GM19438 (cell line): ENCODE data around the gene COL23A1.
"Not testable (repeated sequence)": the region's sequence is repeated elsewhere in the genome, so short reads cannot be mapped to it uniquely, and the experiment has no call there.

Experiments used
- ATAC-seq: cut with Tn5 transposase; IDR thresholded peaks from one replicate; pipeline ENCODE4 v1.9.1; 2021; ENCODE audit warnings: low read depth; ENCODE audit not compliant: unreplicated experiment

COL23A1 gene

GRCh38 chr5:178264044-178264443 lies 326.1 kb downstream of the COL23A1 start:
- ATAC-seq: no peak

GRCh38 chr5:178261666-178262600 lies 328.3 kb downstream of the COL23A1 start:
- ATAC-seq: no peak

- no peak for ATAC-seq
Observed at GRCh38 chr5:178259623-178260536, 330.3 kb downstream of the COL23A1 start.

GRCh38 chr5:178257650-178258049 lies 332.5 kb downstream of the COL23A1 start:
- ATAC-seq: no peak

- ATAC-seq: no peak
Observed at GRCh38 chr5:178256746-178257145, 333.4 kb downstream of the COL23A1 start.

- not testable (repeated sequence) for ATAC-seq
Observed at GRCh38 chr5:178253632-178254031, 336.6 kb downstream of the COL23A1 start.

- ATAC-seq: no peak
Observed at GRCh38 chr5:178252258-178252657, 337.9 kb downstream of the COL23A1 start.

- no peak for ATAC-seq
Observed at GRCh38 chr5:178250263-178250662, 339.9 kb downstream of the COL23A1 start.

GRCh38 chr5:178249191-178249989 lies 340.8 kb downstream of the COL23A1 start:
- no peak for ATAC-seq

- no peak for ATAC-seq
Observed at GRCh38 chr5:178248750-178249149, 341.4 kb downstream of the COL23A1 start.

- no peak for ATAC-seq
Observed at GRCh38 chr5:178247481-178248456, 342.4 kb downstream of the COL23A1 start.

- ATAC-seq: no peak
Observed at GRCh38 chr5:178246624-178247279, 343.4 kb downstream of the COL23A1 start.

- no peak for ATAC-seq
Observed at GRCh38 chr5:178245389-178245788, 344.8 kb downstream of the COL23A1 start.

- ATAC-seq: no peak
Observed at GRCh38 chr5:178244576-178244975, 345.6 kb downstream of the COL23A1 start.

- no peak for ATAC-seq
Observed at GRCh38 chr5:178242416-178242815, 347.8 kb downstream of the COL23A1 start.

- ATAC-seq: no peak
Observed at GRCh38 chr5:178241688-178242231, 348.4 kb downstream of the COL23A1 start.

- no peak for ATAC-seq
Observed at GRCh38 chr5:178241231-178241663, 348.9 kb downstream of the COL23A1 start.

GRCh38 chr5:178240766-178241165 lies 349.4 kb downstream of the COL23A1 start:
- no peak for ATAC-seq
